Stimulated activated CD4-positive, alpha-beta T cell treated with anti-CD3 and anti-CD28 coated beads, Interleukin-12 subunit alpha, Interleukin-12 subunit beta, amount 100 ng/mL, for 48 hours (primary cell): Measurements from ENCODE around the gene BTBD3.

ENCODE experiments used
- DNase-seq, 3 donors: peaks; one replicate each; pipeline ENCODE4 v3.0.0-alpha.2; 2020; ENCODE audit warnings: low read depth in 2 of 3, low spot score in 1 of 3

Gene BTBD3

GRCh38 chr20:11917663-11918062 lies at the start of gene BTBD3:
TSS of gene BTBD3 (plus strand) at chr20:11917893. CDS start at chr20:11918276, 383 bp downstream.
- DNase-seq: no peak

GRCh38 chr20:11869641-11870040 lies 48.1 kb upstream of the BTBD3 start:
- no peak for DNase-seq

GRCh38 chr20:11870411-11870810 lies 47.3 kb upstream of the BTBD3 start:
- DNase-seq: no peak

GRCh38 chr20:11876555-11876954 lies 41.1 kb upstream of the BTBD3 start:
- DNase-seq: no peak

DNA sequence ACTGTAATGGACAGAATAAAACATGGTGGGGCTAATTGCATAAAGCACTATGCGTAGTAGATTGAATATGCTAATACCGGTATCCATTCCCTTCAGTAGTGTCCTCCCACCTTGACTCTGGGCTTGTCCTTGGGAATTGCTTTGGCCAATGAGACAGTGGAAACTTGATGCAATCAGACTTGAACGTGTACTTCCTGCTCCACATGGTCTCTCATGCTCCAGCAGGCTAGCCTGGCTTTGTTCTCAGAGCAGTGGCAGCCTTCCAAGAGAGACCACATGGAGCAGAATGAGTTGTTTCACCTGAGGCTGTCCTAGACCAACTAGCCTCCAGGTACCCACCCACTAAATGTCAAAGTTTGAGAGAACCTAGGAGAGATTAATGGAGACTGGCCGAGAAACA lies 37.0 kb upstream of the BTBD3 start:
- DNase-seq: no peak

DNA sequence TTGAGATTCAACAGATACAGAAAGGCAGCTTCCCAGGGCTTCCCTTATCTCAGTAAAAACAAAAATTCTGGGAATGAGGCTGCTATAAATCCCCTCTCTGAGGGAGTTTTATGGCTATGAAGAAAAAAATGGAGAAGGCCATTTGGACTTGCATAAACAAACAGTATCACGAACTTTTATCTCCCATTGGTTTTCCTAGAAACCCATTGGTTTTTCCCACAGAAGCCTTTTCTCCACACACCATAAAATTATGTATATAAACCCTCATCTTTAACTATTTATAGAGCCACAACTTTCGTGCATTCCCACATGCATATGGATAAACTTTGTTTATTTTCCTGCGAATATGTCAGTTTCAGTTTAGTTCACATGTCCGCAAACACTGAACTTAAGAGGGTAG lies 36.2 kb upstream of the BTBD3 start:
- DNase-seq: no peak

- DNase-seq: no peak
These were observed 35.0 kb upstream of the BTBD3 start for GRCh38 chr20:11882651-11883050.

GRCh38 chr20:11888648-11889047 lies 29.0 kb upstream of the BTBD3 start:
- no peak for DNase-seq

DNA sequence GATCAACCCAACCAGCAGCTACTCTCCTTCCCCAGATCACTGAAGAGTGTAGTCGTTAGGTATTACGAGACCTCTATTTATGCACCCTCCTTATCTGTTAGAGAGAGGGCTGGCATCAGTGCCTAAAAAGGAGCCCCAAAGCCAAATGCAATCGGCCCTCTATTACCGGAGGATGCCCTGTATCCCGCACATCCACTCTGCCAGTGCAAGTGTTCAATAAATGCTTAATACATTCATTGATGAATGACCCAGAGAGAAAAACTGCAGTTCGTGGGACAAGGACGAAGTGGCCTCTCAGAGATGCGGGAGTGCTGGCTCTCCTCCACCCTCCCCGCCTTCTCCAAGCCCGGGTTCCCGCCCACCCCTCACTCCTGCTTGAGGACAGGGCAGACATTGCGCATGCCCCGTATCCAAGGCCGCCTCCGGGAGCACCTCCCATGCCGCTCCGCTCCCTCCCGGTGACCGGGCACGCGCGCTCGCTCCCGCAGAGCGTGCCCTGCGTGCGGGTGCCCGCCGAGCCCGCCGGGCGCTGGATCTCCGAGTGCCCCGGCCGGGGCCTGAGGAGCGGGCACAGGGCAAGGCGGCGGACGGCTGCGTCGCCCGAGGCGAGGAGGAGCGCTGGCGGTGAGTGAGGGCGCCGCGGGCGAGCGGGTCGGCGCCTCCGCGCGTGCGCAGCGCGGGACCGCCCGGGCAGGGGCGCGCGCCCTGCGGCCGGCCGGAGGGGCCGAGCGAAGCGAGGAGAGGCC lies 27.2 kb upstream of the BTBD3 start:
- peak; percentile 27 to 51 (median 40) for DNase-seq

GRCh38 chr20:11891077-11891775 lies 26.5 kb upstream of the BTBD3 start:
- DNase-seq: peak in 1 of 3 donors; percentile 1

DNA sequence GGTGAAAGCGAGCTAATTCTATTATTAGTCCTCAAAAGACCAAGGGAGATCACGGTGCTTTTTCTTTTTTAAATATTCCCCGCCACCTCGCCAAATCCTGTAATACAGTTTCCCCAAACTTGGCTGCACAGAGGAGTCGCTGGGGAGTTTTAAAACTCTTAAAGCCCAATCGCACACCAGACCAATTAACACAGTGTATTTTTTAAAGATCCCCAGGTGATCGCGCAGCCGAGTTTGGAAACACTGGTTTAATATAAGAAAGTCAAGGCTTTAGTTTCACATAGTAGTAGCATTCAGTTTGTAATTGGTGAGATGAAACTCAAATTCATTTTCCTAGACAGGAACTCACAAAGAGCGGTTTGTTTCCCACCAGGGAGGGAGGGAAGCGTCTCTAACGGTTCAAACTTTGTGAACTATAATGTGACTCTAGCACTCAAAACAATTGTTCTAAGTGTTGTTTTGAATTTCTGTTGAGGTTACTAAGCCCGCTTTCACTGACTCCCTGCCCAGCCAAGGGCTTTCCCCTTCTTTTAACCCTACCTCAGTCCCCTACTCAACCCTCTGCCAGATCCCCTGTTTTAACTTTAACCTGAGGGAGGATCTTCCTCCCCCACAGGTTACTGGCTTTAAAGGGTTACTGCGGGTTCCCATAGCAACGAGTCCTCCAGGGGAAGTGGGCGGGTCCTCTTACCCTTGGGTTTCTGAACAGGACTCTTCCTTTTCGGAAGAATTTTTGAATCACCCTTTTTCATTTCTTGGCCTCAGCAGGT lies 25.7 kb upstream of the BTBD3 start:
- DNase-seq: peak; percentile 5 to 46 (median 46)

- DNase-seq: no peak
These were observed 23.6 kb upstream of the BTBD3 start for GRCh38 chr20:11894062-11894461.

DNA sequence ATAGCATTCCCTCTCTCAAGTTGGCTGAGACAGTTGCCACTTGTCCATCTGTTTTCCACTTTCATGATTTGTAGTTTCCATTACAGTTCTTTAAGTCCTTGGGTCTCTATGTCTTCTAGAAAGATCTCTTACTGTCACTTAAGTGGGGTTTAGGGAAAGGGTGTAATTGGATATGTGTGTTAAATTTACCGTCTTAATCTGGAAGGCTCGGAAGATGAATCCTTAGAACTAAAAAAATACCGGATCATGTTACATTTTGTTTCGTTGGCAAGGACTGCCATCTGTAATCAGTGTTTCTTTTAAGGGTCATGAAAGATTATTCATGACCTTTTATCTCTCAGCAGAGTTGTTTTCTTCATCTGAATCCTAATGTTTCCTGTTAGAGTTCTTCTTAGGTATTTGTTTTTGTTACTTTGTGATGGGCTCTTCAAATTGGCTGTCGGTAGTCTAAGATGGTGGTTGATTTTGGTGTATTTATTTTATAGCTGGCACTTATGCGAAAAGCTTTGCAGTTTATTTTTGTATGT lies 21.8 kb upstream of the BTBD3 start:
- DNase-seq: no peak

DNA sequence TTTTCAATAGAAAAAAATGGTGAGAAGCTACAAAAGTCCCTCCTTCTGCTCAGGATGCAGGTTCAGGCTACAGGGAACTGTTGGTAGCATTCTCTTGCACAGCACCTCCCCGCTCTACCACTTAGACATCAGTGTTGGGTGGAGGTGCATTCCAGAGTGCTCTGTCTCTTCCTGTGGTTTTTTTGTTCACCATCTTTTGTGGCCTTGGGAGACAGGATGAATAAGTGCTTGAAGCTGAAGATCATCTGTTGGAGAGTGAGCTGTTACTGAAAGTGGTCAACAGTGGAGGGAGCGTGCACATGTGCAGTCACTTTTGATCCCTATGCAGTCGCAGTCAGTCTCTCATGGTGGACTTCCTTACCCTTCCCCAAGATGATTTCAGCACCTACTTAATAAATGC lies 16.6 kb upstream of the BTBD3 start:
- DNase-seq: no peak

DNA sequence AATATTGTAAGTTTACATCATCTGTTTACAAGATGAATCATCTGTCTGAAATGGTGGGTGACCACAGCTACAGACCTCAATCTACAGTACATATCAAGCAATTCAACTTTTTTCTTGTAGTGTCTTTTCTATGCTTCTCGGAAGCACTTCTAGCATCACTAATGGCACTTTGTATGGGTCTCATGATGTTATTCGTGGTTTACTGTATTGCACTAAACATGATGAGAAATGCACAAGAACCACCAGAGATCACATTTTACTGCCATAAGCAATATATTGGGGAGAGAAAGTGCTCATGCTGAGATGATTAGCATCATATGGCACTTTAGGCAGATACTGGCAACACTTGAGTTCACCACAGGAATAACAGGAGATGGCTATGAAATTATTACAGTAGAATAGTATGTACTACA lies 15.4 kb upstream of the BTBD3 start:
- no peak for DNase-seq

- DNase-seq: no peak
These were observed 12.1 kb upstream of the BTBD3 start for GRCh38 chr20:11905460-11906179.

DNA sequence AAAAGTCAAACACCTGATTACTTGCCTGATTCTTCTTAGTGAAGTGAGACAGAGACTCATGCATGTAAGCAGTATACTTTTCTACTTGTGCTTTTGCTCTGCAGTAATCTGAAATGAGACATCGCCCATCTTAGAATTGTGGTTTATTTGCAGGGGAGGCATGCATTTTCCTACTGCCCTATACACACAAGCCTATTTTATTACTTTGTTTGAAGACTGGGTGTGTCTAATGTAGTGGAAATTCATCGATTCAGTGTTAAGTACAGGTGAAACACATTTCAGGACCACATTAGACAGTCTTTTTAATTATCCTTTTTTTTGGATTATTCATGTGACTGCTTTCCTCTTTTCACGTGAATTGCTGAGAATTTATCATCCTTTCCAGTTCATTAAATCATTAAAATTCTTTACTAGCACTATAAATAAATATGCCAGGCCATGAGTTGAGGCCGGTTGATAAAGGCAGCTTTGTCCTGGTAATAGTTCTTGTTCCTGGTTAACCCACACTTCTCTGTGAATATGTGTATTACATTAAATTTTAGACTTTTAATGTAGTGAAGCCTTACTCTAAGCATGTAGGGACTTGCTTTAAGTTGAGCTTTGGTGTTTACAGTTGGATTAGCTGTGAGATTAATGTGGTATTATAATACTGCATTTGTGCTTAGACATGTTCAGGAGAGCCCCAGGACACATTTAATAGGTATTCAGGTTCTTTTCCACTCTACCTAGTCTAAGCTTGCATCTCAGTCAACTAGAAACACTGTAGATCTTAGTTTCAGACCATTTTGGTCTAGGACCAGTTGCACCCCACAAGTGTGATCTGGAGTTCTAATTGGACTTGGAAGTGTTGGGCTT lies 10.8 kb upstream of the BTBD3 start:
- DNase-seq: no peak

DNA sequence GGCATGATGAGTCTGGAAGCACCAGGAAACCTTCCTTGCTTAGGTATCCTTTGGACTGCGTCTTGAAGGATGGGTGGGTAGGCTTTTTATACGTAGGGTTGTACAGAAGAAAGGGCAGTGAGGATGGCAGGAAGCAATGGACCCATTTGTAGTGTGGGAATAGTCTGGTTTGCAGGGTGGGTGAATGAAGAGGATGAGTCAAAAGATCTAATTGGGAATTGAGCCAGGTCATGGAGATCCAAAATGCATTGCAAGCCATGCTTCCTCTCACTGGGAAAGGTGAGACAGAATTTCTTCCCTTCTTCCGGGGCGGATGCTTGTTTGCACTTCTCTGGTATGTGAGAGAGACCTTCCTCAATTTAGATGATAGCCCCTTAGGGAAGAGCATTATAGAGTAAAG lies 10.1 kb upstream of the BTBD3 start:
- no peak for DNase-seq

- DNase-seq: peak in 1 of 3 donors; percentile 0
These were observed 5.6 kb upstream of the BTBD3 start for GRCh38 chr20:11912013-11912658.
